HG02588 (cell line): ENCODE data around the gene HTR4.
A peak's percentile ranks its signal among the peaks of the same experiment; 100 is the strongest.
"Not testable (repeated sequence)": the region's sequence is repeated elsewhere in the genome, so short reads cannot be mapped to it uniquely, and the experiment has no call there.

ENCODE experiments used
- ATAC-seq: cut with Tn5 transposase; IDR thresholded peaks from one replicate; pipeline ENCODE4 v1.9.1; 2021; ENCODE audit warnings: mild to moderate bottlenecking, moderate library complexity; ENCODE audit not compliant: unreplicated experiment

Gene HTR4

GRCh38 chr5:148482697-148483462 is 171.4 kb downstream of the HTR4 start:
- ATAC-seq = peak; percentile 73

GRCh38 chr5:148482196-148482595 is 172.1 kb downstream of the HTR4 start:
- no peak for ATAC-seq

- no peak for ATAC-seq
Measured at GRCh38 chr5:148477429-148477828, 176.9 kb downstream of the HTR4 start.

- no peak for ATAC-seq
Measured at GRCh38 chr5:148476302-148476701, 178.0 kb downstream of the HTR4 start.

GRCh38 chr5:148474025-148474511 is 180.3 kb downstream of the HTR4 start:
- ATAC-seq = no peak

GRCh38 chr5:148471379-148471778 is 182.9 kb downstream of the HTR4 start:
- no peak for ATAC-seq

- no peak for ATAC-seq
Measured at GRCh38 chr5:148469501-148469935, 184.8 kb downstream of the HTR4 start.

GRCh38 chr5:148468746-148469145 is 185.6 kb downstream of the HTR4 start:
- ATAC-seq = not testable (repeated sequence)

- ATAC-seq = no peak
Measured at GRCh38 chr5:148467958-148468357, 186.4 kb downstream of the HTR4 start.

- ATAC-seq = no peak
Measured at GRCh38 chr5:148466236-148466580, 188.1 kb downstream of the HTR4 start.

GRCh38 chr5:148465381-148466235 is 188.7 kb downstream of the HTR4 start:
- ATAC-seq = no peak

GRCh38 chr5:148459669-148460068 is 194.7 kb downstream of the HTR4 start:
- no peak for ATAC-seq

- ATAC-seq = no peak
Measured at GRCh38 chr5:148458036-148458888, 196.1 kb downstream of the HTR4 start.

- ATAC-seq = no peak
Measured at GRCh38 chr5:148457183-148457620, 197.1 kb downstream of the HTR4 start.

- no peak for ATAC-seq
Measured at GRCh38 chr5:148455185-148455584, 199.1 kb downstream of the HTR4 start.

- ATAC-seq = no peak
Measured at GRCh38 chr5:148454576-148454975, 199.8 kb downstream of the HTR4 start.

- no peak for ATAC-seq
Measured at GRCh38 chr5:148452499-148453193, 201.7 kb downstream of the HTR4 start.

- ATAC-seq = no peak
Measured at GRCh38 chr5:148446611-148447010, 207.7 kb downstream of the HTR4 start.

GRCh38 chr5:148445578-148445977 is 208.7 kb downstream of the HTR4 start:
- ATAC-seq = no peak

GRCh38 chr5:148443998-148444397 is 210.3 kb downstream of the HTR4 start:
- peak; percentile 85 for ATAC-seq
